ENCODE data around the gene PNPLA5. TPM values are rescaled to one million over a fixed set of nuclear protein-coding genes. Genes with fewer than 3 reads are reported as not detected.
A peak's percentile ranks its signal among the peaks of the same experiment; 100 is the strongest.
"Not testable (repeated sequence)": the region's sequence is repeated elsewhere in the genome, so short reads cannot be mapped to it uniquely, and the experiment has no call there.

Gene PNPLA5
- total RNA-seq, 1 experiment from 2014 or later: not detected

DNA sequence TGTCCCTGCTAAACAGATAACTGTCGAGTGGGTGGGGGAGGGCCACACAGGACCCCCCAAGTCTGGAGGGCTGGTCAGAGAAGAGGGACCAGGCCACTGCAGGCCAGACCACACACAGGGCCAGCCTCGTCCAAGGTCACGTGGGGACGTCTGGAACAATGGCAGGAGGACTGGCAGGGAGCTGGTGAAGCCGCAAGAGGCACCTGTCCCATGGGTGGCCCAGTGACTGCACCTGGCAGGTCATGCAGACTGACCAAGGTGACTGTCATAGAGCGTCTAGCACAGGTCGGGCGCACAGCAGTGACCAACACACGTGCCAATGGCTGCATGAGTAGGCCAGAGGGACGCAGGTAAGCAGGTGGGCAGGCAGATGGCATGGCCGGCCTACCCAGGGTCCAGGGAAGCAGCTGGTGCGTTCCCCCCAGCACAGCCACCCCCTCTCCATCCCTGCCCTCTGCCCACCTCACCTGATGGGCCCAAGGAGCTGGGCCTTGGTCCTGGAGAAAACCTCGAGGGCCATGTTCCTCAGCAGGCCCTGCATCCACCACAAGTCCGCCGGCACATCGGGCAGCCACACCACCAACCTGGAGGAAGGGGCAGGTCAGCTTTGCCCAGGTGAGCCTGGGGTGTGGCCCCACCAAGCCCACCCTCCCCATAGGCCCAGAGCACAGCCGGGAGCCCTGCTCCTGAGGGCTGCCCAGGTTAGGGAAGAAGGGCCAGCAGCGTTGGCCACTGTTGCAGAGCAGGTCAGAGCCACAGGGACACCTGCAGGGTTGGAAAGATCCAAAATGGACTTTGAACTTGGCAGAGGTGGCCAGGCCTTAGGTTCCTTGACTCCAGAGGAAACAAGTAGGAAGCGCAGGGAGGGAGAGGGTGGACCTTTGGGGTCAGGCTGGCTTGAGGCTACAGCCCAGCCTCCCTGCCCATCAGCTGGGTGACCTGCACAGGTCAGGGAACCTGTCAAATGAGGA lies 10.4 kb downstream of the PNPLA5 start:
- DNase-seq (ENCODE audit: low spot score): no peak

DNA sequence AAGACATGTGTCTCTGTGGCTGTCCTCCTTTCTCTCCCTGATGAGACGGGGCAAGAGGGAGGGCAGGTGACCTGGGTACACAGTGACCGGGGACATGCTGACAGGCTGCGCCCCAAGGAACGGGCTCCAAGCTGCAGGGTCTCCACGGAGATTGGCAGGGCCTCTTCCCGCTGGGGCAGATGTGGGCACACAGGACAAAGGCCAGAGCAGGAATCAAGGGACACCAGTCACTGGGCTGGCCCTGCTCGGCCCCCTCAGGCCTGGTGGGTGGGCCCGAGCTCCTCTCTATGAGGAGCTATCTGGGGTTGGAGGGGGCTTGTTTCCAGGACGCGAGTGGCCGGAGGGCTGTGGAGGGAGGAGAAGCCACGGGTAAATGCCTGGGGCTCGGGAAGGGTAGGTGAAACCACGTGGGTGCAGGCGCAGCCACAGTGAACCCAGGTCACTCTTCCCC lies 11.2 kb downstream of the PNPLA5 start:
- DNase-seq (ENCODE audit: low spot score): no peak

DNA sequence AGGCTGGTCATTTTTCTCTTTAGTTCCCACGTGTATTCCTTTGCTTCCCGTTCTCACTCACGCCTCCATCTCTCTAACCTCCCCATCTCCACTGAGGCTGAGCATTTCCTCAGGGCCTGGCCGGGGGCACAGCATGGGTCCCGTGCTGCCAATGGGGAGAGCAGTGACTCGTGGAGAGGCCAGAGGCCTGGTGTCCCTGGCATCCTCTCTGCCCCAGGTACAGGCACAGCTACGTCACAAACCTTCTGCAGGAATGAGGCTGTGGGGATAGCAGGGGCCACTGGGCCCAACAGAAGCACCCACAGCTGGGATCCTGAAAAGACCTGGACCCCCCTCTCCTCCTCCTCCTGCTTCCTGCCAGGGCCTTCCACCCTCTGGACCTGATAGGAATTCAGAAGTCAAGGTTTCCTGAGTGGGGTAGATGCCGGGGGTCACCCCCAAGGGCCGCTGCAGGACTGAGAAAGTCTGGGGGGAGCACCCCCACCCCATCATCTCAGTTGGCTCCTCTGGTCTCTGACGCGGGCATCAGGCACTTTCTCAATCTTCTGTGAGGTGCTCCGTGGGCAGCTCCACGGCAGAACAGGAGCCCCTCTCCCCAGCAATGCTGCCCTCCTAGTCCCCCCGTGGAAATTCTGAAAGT lies 11.8 kb downstream of the PNPLA5 start:
- DNase-seq (ENCODE audit: low spot score): no peak

DNA sequence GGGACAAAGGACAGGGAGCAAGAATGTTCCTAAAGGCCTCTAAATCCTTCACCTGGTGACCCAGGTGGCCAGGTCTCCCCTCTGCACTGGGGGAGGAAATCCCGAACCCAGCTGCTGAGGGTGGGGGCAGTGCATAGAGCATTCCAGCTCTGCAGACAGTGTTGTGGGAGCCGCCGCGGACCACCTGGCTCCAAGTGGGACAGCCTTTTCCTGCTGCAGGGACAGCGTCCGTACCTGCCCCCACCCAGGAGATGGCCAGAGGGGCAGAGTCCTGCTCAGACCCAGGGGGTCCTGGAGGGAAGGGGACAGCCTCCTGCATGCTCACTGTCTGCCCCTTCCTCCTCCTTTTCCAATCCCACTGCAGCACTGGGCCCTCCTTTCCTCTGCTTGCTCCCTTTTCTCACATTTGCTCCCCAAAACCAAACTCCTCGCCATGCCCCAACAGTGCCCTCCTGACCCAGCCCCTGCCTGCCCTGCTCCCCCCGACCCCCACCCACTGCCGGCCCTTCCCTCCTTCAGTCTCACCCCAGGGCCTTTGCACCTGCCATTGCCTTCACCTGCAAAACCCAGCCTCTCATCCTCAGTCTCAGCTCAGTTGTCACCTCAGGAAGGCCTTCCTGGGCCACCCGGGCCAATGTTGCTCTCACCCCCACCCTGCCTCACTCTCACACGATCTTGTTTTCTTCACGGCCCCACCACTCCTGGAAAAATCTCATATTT lies 12.8 kb downstream of the PNPLA5 start:
- no peak for DNase-seq (ENCODE audit: low spot score)

DNA sequence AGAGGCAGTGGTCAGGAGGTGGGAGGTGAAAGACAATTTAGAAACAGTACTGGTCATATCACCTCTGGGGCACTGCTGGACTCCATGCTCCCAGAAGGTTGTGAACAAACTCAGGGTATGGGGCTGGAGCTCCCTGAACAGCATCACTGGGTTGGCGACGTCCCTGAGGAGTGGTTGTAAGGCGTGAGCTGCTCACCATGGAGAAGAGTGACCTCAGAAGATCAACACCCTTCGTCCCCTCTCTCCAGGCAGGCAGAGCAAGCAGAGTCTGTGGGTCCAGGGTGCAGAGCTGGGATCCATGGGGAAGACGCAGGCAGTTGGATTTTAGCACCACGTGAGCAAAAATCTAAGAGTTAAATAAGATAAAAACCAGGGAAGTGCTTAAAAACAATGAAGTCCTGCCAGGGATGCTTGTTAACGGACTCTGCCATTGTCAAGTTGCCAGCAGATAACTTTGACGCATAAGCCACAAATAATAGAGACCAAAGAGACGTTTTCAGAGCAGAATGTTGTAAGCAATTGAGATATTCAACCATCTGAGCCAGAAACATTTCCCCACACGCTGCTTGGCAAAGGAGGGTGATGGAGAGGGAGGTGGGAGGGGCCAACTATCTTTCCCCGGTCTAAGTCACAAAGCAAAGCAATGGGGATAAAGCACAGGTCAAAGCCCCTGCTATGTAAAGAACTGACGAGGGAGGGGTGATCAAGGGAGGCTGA lies 13.6 kb downstream of the PNPLA5 start:
- no peak for DNase-seq (ENCODE audit: low spot score)

DNA sequence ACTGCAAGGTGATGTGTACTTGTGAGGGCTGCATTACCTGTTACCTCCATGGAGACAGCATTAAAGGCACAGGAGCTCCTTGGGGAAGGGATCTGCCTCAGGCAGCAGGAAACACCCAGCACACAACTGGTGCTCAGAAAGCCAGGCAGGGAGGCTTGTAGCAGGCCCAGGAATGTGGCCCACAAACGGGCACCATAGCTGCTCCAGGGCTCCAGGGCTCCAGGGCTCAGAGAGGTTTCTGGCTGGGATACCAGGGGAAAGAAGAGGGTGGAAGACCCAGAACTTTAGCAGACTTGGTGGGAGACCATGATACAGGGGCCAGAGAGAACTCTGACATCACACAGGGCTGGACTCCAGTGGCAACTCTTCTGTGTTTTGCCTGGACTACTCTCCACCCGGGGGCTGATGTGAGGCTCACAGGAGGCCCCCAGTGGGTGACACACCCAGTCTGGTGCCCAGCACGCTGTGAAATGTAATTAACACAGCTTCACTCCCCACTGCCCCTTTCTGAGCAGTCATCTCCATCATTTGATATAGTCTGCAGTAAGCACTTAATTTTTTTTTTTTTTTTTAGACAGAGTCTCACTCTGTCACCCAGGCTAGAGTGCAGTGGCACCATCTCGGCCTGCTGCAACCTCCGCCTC lies 14.8 kb downstream of the PNPLA5 start:
- no peak for DNase-seq (ENCODE audit: low spot score)

DNA sequence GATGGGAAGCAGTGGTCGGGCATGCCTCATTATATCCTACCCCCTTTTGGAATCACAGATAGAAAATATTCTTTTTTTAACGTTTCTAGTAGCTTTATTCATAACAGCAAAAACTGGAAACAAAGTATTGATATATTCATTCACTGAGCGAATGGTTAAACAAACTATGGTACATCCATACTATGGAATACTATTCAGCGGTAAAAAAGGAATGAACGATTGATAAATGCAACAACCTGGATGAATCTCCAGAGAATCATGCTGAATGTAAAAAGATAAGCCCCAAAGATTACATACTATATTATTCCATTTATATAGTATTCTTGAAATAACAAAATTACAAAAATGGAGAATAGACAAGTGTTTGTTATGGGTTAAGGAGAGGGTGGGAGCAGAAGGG lies 22.0 kb downstream of the PNPLA5 start:
- no peak for DNase-seq (ENCODE audit: low spot score)

DNA sequence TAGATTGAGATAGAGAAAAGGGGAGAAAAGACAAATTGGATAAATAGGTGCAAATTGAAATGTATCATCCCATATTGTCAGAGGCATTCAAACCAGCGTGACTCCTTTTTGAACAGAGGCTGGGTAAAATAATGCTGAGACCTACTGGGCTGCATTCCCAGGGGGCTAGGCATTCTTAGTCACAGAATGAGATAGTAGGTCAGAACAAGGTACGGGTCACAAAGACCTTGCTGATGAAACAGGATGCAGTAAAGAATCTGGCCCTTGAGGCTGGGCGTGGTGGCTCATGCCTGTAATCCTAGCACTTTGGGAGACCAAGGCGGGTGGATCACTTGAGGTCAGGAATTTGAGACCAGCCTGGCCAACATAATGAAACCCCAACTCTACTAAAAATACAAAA lies 22.8 kb downstream of the PNPLA5 start:
- DNase-seq (ENCODE audit: low spot score): not testable (repeated sequence)

DNA sequence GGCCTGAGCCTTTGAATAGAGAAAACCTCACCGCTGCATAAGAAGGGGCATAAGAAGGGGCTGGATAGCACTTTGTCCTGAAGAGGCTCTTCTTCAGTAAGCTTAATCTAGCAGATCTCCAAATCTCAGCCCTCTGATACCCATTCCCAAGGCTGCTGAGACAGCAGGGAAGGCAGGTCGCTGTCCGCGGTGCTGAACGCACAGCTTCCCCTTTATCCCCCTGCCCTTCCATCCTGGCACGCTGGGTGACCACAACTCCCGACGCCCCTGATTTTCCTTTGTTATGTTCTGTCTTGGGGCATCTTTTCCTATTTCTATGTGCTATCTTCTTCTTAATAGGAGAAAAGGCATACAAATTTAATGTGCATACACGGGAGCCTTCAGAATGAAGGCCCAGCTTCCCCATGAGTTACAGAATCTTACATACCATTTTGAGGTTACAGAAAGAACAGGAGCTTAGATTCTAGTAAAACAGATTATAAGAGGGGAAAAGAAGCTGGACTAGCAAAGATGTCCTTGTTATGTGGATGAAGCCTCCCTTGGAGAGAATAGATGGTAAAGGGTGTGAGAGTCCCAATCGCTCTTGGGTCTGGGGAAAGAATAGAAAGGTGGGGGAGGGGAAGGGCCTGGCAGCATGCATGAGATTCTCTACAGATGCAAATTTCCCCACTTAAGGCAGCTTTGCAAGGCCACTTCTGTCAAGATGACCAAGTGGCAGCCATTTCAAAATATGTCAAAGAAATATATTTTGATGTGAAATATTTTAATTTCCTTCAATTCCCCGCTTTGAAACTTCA lies 23.8 kb downstream of the PNPLA5 start:
- peak; percentile 40 for DNase-seq (ENCODE audit: low spot score)

DNA sequence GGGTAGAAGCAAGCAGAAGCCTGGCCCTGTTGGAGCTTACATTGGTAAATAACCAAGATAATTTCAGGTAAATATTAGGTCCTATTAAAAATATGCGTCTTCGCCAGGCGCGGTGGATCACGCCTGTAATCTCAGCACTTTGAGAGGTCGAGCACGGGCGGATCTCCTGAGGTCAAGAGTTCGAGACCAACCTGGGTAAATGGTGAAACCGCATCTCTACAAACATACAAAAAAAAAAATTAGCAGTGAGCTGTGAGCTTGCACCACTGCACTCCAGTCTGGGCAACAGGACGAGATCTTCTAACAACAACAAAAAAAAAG lies 29.0 kb downstream of the PNPLA5 start:
- DNase-seq (ENCODE audit: low spot score): no peak

DNA sequence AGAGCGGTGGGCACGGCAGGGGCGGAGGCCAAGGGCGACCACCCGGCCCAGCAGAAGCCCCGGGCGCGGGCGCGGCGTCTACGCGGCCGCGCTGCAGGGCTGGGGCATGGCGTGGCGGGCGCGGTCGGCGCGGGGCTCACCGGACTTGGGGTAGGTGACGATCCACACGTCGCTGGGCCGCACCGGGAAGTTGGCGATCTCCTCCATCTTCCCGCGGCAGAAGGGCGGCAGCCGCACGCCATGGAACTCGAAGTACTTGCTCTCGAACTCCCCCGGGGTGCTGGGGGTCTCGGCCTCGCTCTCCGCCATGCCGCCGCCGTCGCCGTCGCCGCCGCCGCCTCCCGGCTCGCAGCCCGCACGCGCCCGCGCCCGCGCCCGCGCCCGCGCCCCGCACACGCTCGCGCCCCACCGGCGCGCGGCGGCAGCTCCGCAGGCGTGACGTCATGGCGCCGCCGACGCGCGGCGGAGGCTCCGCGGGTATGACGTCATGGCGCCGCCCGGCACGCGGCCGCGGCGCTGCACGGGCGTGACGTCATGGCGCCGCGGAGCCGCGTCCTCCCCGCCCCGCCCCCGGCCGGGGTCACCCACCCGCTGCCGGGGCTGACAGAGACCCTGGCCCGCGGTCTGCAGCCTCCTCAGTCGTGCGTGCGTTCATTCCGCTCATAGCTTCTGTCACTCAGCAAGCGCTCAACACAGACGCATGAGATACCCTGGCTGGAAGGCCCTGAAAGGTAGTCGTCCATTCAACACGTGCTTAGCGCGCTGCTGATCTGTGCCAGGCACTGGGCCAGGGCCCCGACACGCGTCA lies 29.5 kb downstream of the PNPLA5 start, which contains the start of gene SULT4A1:
SULT4A1 (minus strand) TSS at position 440 of the 808 bp plus-strand sequence; CDS start at position 309, 131 bp downstream.
- DNase-seq (ENCODE audit: low spot score): no peak

DNA sequence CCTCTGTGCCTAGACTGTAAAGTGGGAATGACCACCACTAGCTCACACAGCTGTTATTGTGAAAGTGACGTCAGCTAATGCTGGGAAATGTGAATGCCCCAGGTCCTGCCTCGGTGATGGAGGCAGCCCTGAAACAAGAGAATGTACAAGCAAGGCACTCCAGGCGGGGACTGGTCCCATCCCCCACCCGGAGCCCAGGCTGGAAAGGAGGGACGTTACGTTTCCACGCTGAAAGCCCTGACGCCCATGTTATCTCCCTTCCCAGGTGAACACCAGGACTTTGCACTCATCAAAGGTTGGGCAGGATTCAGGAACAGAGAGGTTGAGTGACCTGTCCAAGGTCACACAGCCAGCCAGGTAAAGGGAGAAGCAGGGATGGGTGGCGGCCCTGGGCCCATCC lies 30.3 kb downstream of the PNPLA5 start:
- DNase-seq (ENCODE audit: low spot score): no peak

DNA sequence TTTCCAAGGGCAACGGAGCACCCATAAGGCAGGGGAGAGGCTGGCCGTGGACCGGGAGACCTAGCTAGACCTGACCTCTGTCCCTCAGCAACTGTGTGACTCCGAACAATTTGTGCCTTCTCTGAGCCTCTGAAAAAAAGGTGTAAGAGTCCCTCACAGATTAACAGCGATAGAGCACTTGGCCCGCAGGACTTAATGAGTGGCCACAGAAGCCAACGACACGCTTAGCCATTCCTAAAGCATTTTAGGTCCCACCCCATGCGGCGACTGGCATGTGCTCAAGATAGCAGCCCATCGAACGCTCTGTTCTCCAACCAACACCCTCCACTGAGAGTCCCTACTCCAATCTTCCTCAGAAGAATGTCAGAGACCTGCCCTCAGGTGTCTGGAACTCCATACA lies 31.0 kb downstream of the PNPLA5 start:
- DNase-seq (ENCODE audit: low spot score): no peak

DNA sequence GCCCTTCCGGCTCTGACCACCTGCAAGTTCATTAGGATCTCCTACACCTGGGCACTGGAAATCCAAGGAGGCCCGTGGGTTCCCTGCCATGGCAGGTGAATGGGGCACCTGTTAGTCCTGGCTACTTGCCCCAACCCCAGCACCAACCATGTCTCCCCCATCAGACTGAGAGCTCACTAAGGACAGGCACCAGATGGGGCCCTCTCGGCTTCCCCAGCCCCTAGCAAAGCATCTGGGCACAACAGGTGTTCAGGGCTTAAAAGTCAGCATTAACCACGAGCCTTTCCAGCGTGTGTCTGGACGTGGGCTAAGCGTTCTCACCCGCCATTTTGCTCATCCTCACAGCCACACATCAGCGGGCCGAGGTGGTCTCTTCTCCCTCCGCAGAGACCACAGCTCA lies 31.7 kb downstream of the PNPLA5 start:
- DNase-seq (ENCODE audit: low spot score): no peak

DNA sequence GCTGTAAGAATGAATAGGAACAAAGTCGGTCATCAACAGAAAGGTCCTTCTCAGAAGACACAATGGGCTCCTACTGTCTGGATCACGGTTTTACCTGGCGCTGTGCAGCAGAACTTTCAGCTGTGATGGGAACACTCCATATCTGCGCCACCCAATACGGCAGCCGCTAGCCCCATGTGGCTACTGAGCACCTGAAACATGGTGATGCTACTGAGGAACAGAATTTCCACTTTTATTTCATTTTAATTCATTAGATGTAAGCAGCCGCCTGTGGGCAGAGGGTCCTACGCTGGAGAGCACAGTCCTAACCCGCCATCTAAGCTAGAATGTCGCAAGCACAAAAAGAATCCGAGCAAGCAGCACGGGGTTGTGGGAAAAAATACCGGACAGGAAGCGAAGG lies 32.2 kb downstream of the PNPLA5 start:
- no peak for DNase-seq (ENCODE audit: low spot score)

DNA sequence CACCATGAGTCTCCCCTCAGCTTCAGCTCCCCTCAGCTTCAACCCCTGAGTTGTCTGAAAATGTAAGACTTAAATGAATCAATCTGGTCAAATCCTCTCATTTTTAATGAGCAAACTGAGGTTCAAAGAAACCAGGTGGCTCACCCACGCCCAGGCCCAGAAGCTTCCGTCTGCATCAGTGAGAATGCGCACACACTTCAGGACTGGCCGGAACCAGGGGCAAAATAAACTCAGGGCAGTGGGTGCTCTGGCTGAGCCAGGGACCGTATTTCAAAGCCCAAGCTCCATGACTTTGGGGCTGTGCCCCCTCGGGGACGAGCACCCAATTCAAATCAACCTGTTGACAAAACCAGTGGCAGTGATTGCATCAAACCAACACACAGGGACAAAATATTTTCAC lies 32.6 kb downstream of the PNPLA5 start:
- DNase-seq (ENCODE audit: low spot score): no peak

DNA sequence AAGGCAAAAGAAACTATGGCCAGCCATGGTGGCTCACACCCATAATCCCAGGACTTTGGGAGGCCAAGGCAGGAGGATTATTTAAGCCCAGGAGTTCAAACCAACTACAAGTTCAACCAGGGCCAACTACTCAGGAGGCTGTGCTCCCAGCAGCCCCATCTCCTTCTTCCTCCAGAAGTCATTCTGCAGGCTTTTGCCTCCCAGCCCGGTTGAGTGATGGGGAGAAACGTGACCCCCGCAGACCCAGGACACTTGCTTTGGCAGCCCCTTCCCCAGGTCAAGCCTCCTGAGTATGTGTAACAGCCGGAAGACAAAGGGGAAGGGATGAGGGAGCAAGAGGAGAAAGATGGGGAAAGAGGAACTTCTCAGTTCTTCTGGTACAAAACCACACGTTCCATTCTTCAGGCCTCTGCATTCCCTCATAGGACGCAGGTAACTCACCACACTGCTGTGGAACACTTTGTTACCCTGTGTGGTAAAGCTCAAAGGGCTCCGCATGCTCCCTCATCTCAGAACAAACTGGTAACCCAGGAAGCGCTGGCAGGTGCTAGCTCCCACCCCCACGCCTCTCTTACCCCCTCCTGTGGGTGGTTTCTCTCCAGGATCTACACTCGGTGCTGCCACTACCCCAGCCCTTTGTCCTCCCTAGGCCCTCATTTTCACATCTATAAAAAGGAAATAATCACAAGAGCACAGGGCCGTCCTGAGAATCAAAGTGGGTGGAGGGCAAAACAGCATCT lies 33.5 kb downstream of the PNPLA5 start:
- DNase-seq (ENCODE audit: low spot score): no peak

DNA sequence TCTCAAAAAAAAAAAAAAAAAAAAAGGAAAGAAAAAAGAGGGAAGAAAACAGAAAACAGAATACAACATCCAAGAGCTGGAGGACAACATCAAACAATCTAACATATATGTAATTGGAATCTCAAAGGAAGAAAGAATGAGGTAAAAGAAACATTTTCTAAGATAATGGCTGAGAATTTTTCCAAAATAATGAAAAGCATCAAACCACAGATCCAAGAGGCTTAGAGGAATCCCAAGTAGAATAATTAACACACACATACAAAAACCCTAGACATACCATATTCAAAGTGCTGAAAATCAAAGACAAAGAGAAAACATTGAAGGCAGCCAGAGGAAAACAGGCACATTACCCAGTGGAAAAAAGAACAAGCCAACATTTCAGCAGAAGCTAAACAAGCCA lies 34.4 kb downstream of the PNPLA5 start:
- no peak for DNase-seq (ENCODE audit: low spot score)

DNA sequence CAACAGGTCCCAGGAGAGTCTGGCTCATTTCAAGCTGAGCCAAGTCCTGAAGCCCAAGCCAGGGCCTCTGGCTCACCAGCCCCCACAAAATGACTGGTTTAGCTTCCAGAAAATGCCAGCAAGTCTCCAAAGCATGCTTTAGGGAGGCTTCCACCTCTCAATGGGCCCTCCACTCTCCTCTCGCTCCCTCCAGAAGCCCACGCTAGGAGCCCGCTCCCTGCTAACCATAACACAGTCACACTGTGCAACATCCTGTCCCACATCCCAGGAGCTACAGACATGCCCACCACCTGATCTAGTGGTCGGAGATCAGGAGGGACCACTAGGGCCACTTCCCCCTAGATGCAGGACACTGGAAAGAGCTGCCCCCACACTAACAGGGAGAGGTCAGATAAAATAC lies 36.4 kb downstream of the PNPLA5 start:
- DNase-seq (ENCODE audit: low spot score): no peak
